ENCODE data around the gene FTL.
A peak's percentile ranks its signal among the peaks of the same experiment; 100 is the strongest.

FTL gene

GRCh38 chr19:48992581-48993174 is 27.6 kb downstream of the FTL start:
- no peak for DNase-seq (ENCODE audit: low read depth)

GRCh38 chr19:48993175-48994034 is 28.3 kb downstream of the FTL start, which contains the start of the genes GYS1 and RUVBL2:
Gene GYS1, minus strand, starts transcription at chr19:48993309. Its CDS starts 197 bp downstream, at chr19:48993112.
Gene RUVBL2, plus strand, starts transcription at chr19:48993887. Its CDS starts 25 bp downstream, at chr19:48993912.
- peak; percentile 99 for DNase-seq (ENCODE audit: low read depth)

- no peak for DNase-seq (ENCODE audit: low read depth)
Observed at GRCh38 chr19:48994035-48994386, 28.9 kb downstream of the FTL start.

GRCh38 chr19:48997972-48998371 is 32.9 kb downstream of the FTL start:
- DNase-seq (ENCODE audit: low read depth), result no peak

- DNase-seq (ENCODE audit: low read depth), result peak; percentile 57
Observed at GRCh38 chr19:48999481-49000325, 34.6 kb downstream of the FTL start.

GRCh38 chr19:49004133-49004532 is 39.0 kb downstream of the FTL start:
- DNase-seq (ENCODE audit: low read depth), result no peak

GRCh38 chr19:49004964-49005614 is 40.0 kb downstream of the FTL start:
- DNase-seq (ENCODE audit: low read depth), result no peak

GRCh38 chr19:49006905-49007304 is 41.8 kb downstream of the FTL start:
- DNase-seq (ENCODE audit: low read depth), result no peak

GRCh38 chr19:49009828-49010227 is 44.7 kb downstream of the FTL start:
- no peak for DNase-seq (ENCODE audit: low read depth)

GRCh38 chr19:49010453-49010852 is 45.3 kb downstream of the FTL start:
- no peak for DNase-seq (ENCODE audit: low read depth)

GRCh38 chr19:49011194-49011593 is 46.1 kb downstream of the FTL start:
- DNase-seq (ENCODE audit: low read depth), result no peak

GRCh38 chr19:49014123-49014869 is 49.2 kb downstream of the FTL start:
- no peak for DNase-seq (ENCODE audit: low read depth)

- no peak for DNase-seq (ENCODE audit: low read depth)
Observed at GRCh38 chr19:49014870-49015255, 49.8 kb downstream of the FTL start.

- DNase-seq (ENCODE audit: low read depth), result no peak
Observed at GRCh38 chr19:49016067-49016839, 51.1 kb downstream of the FTL start.
